HL-60/S4 treated with retinoic acid at 250 ng/mL for 4 days and 3 days (cell line): Measurements from ENCODE around the gene PPP1R14C.

ENCODE experiments used
- in situ Hi-C: fragments of 300-500 bp; cut with MboI; formaldehyde crosslinking; loops from 2 replicates; pipeline ENCODE4 v1.7.0; 2022; ENCODE audit warnings: low sequenced_read_pairs

Gene PPP1R14C

GRCh38 chr6:150245148-150245935, 102.5 kb downstream of the PPP1R14C start:
- in situ Hi-C loops, result no loop called here

DNA sequence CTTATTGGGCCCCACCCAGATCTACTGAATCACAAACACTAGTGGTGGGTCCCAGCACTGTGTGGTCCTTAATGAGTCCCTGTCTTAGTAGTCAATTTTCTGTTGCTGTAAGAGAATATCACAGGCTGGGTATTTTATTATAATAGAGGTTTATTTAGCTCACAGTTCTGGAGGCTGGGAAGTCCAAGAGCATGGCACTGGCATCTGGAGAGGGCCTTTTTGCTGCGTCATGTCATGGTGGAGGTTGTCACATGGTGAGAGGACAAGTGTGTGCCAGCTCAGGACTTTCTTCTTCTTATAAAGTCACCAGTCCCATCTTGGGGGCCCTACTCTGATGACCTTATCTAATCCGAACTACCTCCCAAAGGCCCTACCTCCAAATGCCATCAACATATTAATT, 105.0 kb downstream of the PPP1R14C start:
- in situ Hi-C loops, result no loop called here

GRCh38 chr6:150248300-150248699, 105.5 kb downstream of the PPP1R14C start:
- in situ Hi-C loops, result no loop called here

- in situ Hi-C loops, result no loop called here
Observed at GRCh38 chr6:150249261-150249660, 106.4 kb downstream of the PPP1R14C start.

DNA sequence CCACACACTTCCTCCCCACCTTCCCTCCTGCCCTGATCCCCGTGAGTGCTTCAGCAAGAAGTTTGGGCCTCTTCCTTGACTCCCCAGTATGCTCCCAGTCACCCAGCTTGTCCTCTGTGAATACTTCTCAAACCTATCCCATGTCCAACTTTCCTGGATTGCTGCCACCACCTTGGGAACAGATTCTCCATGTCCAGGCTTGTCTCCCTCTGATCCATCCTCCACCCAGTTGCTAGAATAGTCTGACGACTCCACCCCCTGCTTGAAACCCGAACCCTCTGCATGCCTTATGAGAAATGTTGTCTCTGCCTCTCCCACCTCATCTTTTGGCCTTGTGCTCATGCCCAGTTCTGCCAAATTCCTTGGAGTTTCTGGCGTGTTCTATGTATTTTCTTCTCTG, 108.0 kb downstream of the PPP1R14C start:
- in situ Hi-C loops, result no loop called here

DNA sequence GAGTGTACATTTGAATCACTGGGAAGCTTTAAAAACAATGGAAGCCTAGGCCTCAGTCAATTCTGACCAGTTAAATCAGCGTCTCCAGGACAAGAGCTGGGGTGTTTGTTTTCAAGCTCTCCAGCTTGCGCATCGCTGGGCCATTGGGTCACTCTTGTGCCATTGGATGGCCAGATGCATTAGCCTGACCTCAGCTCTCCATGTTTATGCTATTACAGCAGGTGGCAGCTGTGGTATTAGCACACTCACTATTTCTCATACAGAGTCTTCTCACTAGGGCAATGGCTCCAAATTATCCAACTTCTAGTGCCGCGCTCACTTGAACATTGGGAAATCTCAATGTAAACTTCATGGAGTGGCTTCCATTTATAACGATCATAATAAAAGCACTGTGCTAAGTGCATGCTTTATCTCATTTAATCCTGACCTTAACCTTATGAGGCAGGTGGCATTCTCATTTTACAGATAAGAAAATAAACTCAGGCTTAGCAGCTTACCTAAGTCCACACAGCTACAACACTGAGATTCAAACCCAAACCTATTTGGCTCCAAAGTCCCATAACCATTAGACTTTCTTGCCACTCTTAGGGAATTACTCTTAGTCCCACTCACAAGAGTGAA, 108.8 kb downstream of the PPP1R14C start:
- in situ Hi-C loops, result no loop called here

- in situ Hi-C loops, result no loop called here
Observed at GRCh38 chr6:150252714-150253444, 110.0 kb downstream of the PPP1R14C start.

DNA sequence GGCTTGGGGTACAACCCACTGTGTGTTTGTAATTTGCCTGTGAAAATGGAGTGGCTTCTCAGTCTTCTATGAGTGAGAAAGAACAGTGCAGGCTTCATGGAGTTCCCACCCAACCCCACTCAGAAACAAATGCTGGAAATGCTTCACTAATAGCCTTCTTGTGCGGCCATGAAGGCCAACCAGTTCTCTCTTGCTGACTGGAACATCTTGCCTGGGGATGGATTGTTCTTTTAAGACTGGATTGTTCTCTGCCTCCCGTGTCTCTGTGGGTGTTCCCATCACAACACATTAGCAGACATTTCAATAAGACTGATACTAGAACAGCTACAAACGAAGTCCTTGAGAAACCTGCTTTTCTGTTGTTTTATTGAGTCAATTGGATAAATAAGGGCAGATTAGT, 110.6 kb downstream of the PPP1R14C start:
- in situ Hi-C loops, result no loop called here

- in situ Hi-C loops, result no loop called here
Observed at GRCh38 chr6:150254770-150255169, 111.9 kb downstream of the PPP1R14C start.

GRCh38 chr6:150255840-150256239, 113.0 kb downstream of the PPP1R14C start:
- in situ Hi-C loops, result no loop called here

DNA sequence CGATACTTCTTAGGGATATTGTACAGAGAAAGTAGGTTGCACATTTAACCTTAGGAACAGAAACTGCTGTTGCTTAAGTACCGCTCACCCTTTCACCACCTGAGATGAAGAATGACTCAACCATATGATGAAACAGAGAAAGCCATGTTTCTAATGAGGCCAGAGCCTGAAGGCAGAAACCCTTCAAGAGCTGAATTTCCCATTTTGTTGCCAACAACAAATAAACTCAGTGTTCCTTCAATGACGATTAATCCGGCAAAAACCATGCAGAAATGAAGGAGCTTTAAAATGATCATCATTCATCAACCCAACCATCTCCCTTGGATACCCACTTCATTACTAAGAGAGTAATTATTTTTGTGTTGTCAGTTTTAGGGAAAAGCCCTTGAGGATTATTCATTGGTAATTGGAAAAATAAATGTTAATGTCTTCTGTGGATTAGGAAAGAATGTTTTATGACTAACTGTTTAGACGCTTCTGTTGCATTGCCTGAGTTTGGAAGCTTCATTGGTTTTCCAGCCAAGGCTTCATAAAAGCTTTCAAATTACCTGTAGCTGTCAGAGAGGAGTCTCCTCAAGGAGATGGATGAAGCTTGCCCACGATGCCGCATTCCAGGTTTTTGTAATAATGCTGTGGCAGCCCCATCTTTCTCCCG, 113.9 kb downstream of the PPP1R14C start:
- in situ Hi-C loops, result no loop called here

- in situ Hi-C loops, result no loop called here
Observed at GRCh38 chr6:150258381-150258780, 115.5 kb downstream of the PPP1R14C start.

- in situ Hi-C loops, result no loop called here
Observed at GRCh38 chr6:150260931-150261330, 118.1 kb downstream of the PPP1R14C start.

DNA sequence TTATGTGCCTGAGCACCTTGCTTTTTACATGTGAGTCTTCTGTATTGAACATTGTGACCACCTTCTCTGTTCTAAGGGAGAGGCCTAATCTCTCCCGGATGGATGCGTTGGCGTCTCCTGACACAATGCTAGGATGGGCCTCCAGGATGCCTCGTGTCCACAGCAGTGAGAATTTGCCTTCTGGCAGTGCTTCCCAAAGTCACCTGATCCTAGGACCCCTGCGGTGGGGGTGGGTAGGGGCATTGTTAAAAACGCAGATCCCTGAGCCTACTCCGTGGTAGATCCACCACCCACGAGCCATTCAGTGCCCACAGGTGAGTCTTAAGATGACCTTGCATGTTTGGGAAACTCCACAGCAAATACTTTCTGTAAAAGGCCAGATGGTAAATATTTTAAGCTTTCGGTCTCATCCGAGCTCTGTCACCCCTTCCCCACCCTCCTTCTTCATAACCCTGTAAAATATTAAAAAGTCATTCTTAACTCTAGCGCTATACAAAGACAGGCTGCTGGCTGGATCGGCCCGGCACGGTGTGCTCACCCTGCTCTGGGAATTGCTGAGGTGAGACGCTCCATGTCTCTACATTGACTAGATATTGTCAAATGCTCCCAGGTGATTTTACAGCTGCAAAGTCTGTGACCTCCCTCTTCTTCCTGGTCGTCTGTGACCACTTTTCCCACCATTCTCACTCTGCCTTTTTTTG, 119.3 kb downstream of the PPP1R14C start:
- in situ Hi-C loops, result no loop called here

DNA sequence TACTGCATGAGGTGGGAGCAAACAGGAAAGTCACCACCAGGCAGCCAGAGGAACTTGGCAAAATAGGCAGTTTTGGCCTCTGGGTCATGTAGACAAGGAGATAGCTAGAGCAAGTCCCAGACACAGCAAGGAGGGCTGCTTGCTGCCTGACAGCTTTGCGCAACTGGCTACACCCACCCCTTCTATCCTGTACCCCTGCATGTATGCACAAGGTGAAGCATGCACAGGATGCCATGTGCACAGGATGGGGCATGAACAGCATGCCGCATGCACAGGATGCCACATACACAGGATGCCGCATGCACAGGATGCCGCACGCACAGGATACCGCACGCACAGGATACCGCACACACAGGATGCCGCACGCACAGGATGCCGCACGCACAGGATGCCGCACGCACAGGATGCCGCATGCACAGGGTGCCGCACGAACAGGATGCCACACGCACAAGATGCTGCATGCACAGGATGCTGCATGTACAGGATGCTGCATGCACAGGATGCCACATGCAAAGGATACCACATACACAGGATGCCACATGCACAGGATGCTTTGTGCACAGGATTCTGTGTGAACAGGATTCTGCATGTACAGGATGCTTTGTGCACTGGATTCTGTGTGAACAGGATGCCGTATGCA, 121.0 kb downstream of the PPP1R14C start:
- in situ Hi-C loops, result no loop called here

GRCh38 chr6:150266309-150266708, 123.5 kb downstream of the PPP1R14C start:
- in situ Hi-C loops, result no loop called here

DNA sequence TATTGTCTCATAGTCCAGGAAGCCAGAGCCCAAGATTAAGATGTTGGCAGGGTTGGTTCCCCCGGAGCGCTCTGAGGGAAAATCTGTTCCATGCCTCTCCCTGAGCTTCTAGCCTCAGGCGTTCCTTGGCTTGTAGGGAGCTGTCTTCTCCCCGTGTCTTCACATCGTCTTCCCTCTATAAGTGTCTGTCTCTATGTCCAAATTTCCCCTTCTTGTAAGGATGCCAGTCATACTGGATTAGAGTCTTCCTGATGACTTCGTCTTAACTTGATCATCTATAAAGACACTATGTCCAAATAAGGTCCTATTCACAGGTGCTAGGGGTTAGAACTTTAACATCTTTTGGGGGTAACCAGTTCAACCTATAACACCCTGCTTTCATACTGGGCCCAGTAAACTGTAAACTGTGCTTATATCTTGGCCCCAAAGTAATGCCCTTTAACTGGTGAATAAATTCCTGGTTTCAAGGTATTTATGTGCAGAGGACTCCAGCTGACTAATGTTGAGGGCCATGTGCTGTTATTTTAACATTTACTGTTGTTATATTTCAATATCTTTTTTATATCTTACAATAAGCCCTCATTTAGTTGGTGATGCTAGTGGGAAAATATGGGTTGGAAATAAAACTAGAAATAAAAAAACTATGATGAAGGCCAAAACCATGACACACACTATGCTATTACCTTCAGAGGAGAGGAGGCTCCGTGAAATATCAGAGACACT, 124.3 kb downstream of the PPP1R14C start:
- in situ Hi-C loops, result no loop called here

GRCh38 chr6:150267686-150268561, 125.1 kb downstream of the PPP1R14C start:
- in situ Hi-C loops, result no loop called here
